Karpas-422 (cell line): Measurements from ENCODE around the gene GSN. TPM values are rescaled to one million over a fixed set of nuclear protein-coding genes. Genes with fewer than 3 reads are reported as not detected.

Source experiments
- DNase-seq: peaks from one replicate; pipeline ENCODE4 v3.0.0-alpha.2; 2015
- H2AFZ ChIP-seq: fragments of 200-600 bp; sonication (generic); 2 replicates; pipeline ENCODE4 v1.6.1; 2014; ENCODE audit warnings: antibody characterized with exemption, low read length, mixed read lengths
- H3K27ac ChIP-seq: fragments of 200-600 bp; sonication (generic); 2 replicates; pipeline ENCODE4 v1.5.1; 2014; ENCODE audit warnings: mild to moderate bottlenecking, low read length, moderate library complexity
- H3K27me3 ChIP-seq: fragments of 200-600 bp; sonication (generic); 2 replicates; pipeline ENCODE4 v1.6.1; 2014; ENCODE audit warnings: low read length, mixed read lengths
- H3K36me3 ChIP-seq: fragments of 200-600 bp; sonication (generic); 2 replicates; pipeline ENCODE4 v1.6.1; 2014; ENCODE audit warnings: low read length, mixed read lengths; ENCODE audit not compliant: insufficient read depth
- H3K4me1 ChIP-seq: fragments of 200-600 bp; sonication (generic); 2 replicates; pipeline ENCODE4 v1.6.1; 2014; ENCODE audit warnings: mild to moderate bottlenecking, low read length, mixed read lengths
- H3K4me2 ChIP-seq: fragments of 200-600 bp; sonication (generic); 2 replicates; pipeline ENCODE4 v1.6.1; 2014; ENCODE audit warnings: low read length, low read depth, mild to moderate bottlenecking; ENCODE audit not compliant: poor library complexity, severe bottlenecking
- H3K4me3 ChIP-seq: fragments of 200-600 bp; sonication (generic); 2 replicates; pipeline ENCODE4 v1.5.1; 2014; ENCODE audit warnings: mild to moderate bottlenecking, antibody characterized with exemption, low read length, mixed read lengths
- H3K79me2 ChIP-seq: fragments of 200-600 bp; sonication (generic); 2 replicates; pipeline ENCODE4 v1.6.1; 2014; ENCODE audit warnings: mild to moderate bottlenecking, low read length, mixed read lengths
- H3K9ac ChIP-seq: fragments of 200-600 bp; sonication (generic); 2 replicates; pipeline ENCODE4 v1.6.0; 2014; ENCODE audit warnings: low read length
- H3K9me2 ChIP-seq: fragments of 200-600 bp; sonication (generic), shearing (Covaris generic); replicated peaks from 2 replicates; pipeline ENCODE4 v1.6.0; 2014; ENCODE audit warnings: mild to moderate bottlenecking, low read length, moderate library complexity; ENCODE audit not compliant: insufficient read depth
- H3K9me3 ChIP-seq: fragments of 300-700, 200-600 bp; sonication (generic); 2 replicates; pipeline ENCODE4 v1.6.1; 2014; ENCODE audit warnings: low read length, mixed read lengths
- H4K20me1 ChIP-seq: fragments of 200-600 bp; sonication (generic); 2 replicates; pipeline ENCODE4 v1.6.1; 2014; ENCODE audit warnings: mild to moderate bottlenecking, antibody characterized with exemption, low read length, low read depth; ENCODE audit not compliant: insufficient read depth
- total RNA-seq: library from RNA; depleted of rRNA; stranded (reverse); fragments of >200 nt; shearing (Covaris generic); gene quantifications from 2 replicates; pipeline ENCODE4 v1.2.3, GENCODE V29; 2014; ENCODE audit warnings: low replicate concordance; rRNA removed

The GSN gene
- total RNA-seq, 1 experiment from 2014 or later: 33.7 TPM

DNA sequence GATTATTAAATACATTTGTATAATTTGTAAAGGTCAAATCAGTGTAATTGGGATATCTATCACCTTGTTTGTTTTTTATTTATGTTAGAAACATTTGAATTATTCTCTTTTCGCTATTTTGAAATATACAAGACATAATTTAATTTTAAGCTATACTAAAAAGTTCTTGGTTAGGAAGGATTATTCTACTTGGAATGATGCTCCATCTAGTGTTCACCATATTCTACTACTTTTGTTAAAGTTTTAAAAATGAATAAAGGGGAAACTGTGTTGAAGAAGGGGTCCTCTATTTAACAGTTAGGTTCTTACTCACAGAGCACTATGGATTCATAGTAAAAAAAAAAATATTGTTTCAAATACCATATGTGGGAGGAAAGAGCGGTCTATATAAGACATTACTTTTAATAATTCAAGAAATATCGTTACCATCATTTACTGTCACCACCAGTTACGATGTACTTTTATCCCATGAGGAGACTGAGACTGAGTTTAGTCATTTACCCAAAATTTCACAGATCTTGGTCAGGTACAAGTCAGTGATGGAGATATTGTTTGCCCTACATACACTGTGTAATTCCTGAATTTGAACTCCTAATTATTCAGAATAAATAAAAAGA is 108.4 kb downstream of the GSN start:
- no peak overlapping the region for H3K27ac ChIP-seq
- H3K27me3 ChIP-seq: no peaks in the 10 kb centered on the region
- H3K4me3 ChIP-seq: no peak overlapping the region
- peak; percentile 56 for DNase-seq
- H3K9me2 ChIP-seq: no peaks in the 10 kb centered on the region
- H3K36me3 ChIP-seq: no peaks in the 10 kb centered on the region
- H3K4me1 ChIP-seq: no peaks in the 10 kb centered on the region
- no peak overlapping the region for H3K4me2 ChIP-seq
- H3K9me3 ChIP-seq: no peaks in the 10 kb centered on the region
- no peak overlapping the region for H3K9ac ChIP-seq
- no peaks in the 10 kb centered on the region for H4K20me1 ChIP-seq
- no peak overlapping the region for H2AFZ ChIP-seq
- H3K79me2 ChIP-seq: no peaks in the 10 kb centered on the region

DNA sequence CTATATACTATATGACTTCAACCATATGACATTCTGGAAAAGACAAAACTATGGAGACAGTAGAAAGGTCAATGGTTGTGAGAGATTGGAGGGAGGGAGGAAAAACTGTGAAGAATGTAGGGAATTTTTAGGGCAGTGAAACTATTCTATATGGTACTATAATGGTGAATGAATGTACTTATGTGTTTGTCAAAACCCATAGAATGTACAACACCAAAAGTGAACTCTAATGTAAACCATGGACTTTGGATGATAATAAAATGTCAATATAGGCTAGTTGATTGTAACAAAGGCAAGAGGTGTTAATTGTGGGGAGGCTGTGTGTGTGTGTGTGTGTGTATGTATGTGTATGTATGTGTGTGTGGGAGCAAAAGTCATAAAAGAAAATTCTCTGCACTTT is 112.9 kb downstream of the GSN start:
- Histone ChIP-seq H4K20me1 (no peaks in the 10 kb centered on the region), H3K36me3 (no peaks in the 10 kb centered on the region), H3K9me2 (no peaks in the 10 kb centered on the region), H3K9me3 (no peaks in the 10 kb centered on the region), H3K9ac (no peak overlapping the region), H3K27me3 (no peaks in the 10 kb centered on the region), H3K4me2 (no peak overlapping the region), H3K27ac (no peak overlapping the region), H3K79me2 (no peaks in the 10 kb centered on the region), H3K4me3 (no peak overlapping the region), H3K4me1 (no peaks in the 10 kb centered on the region), H2AFZ (no peak overlapping the region)
- no peak for DNase-seq

Other genes starting within 250 kb of the GSN start
- 6.2 and 10.2 TPM in 2 replicates for gene C5, start 217.9 kb upstream of the GSN start, total RNA-seq
- 81.7 and 94.6 TPM in 2 replicates for gene CNTRL, start 193.2 kb upstream of the GSN start, total RNA-seq
- gene RAB14, start 66.3 kb upstream of the GSN start, total RNA-seq: 17.4 and 49.5 TPM in 2 replicates
- gene STOM, start 102.1 kb downstream of the GSN start, total RNA-seq: 16.4 and 33.1 TPM in 2 replicates
- gene GGTA1, start 231.7 kb downstream of the GSN start, total RNA-seq: not detected in 2 replicates